ENCODE results near the gene SNX18.

The SNX18 gene

DNA sequence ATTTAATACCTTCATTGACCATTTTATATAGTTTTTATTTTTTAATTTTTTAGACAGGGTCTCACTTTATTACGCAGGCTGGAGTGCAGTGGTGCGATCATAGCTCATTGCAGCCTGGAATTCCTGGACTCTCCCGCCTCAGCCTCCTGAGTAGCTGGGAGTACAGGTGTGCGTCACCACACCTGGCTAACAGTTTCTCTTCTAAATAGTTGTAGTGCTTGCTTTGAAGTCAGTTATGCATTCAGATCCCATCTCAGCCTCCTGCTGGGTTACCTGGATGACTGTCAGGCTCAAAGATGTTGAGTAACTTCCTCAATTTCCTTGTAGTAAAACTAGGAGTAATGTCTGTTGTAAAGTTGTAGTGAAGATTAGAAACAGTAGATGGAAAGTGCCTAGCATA is 21.4 kb downstream of the SNX18 start:
- DNase-seq (ENCODE audit: low read depth) = no peak
- no peak overlapping the region for H3K4me3 ChIP-seq (ENCODE audit: low read length)
- TF ChIP-seq, protein P1, sequence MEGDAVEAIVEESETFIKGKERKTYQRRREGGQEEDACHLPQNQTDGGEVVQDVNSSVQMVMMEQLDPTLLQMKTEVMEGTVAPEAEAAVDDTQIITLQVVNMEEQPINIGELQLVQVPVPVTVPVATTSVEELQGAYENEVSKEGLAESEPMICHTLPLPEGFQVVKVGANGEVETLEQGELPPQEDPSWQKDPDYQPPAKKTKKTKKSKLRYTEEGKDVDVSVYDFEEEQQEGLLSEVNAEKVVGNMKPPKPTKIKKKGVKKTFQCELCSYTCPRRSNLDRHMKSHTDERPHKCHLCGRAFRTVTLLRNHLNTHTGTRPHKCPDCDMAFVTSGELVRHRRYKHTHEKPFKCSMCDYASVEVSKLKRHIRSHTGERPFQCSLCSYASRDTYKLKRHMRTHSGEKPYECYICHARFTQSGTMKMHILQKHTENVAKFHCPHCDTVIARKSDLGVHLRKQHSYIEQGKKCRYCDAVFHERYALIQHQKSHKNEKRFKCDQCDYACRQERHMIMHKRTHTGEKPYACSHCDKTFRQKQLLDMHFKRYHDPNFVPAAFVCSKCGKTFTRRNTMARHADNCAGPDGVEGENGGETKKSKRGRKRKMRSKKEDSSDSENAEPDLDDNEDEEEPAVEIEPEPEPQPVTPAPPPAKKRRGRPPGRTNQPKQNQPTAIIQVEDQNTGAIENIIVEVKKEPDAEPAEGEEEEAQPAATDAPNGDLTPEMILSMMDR (conservative IDR thresholded peaks at IDR 0.05; ENCODE audit: low read length) = no peak

DNA sequence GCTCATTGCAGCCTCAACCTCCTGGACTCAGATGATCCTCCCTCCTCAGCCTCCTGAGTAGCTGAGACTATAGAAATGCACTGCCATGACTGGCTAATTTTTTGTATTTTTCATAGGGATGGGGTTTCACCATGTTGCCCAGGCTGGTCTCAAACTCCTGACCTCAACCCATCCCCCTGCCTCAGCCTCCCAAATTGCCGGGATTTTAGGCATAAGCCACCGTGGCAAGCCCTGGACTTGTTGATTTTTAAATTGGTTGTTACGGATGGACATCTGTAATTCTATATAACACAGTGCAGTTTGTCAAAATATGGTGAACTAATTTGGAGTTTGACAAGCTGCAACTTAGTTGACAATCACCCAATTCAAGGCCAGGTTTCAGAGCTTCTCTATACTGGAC is 22.7 kb downstream of the SNX18 start:
- TF ChIP-seq, protein P1 (conservative IDR thresholded peaks at IDR 0.05; ENCODE audit: low read length) = no peak
- no peak overlapping the region for H3K4me3 ChIP-seq (ENCODE audit: low read length)
- DNase-seq (ENCODE audit: low read depth) = no peak

DNA sequence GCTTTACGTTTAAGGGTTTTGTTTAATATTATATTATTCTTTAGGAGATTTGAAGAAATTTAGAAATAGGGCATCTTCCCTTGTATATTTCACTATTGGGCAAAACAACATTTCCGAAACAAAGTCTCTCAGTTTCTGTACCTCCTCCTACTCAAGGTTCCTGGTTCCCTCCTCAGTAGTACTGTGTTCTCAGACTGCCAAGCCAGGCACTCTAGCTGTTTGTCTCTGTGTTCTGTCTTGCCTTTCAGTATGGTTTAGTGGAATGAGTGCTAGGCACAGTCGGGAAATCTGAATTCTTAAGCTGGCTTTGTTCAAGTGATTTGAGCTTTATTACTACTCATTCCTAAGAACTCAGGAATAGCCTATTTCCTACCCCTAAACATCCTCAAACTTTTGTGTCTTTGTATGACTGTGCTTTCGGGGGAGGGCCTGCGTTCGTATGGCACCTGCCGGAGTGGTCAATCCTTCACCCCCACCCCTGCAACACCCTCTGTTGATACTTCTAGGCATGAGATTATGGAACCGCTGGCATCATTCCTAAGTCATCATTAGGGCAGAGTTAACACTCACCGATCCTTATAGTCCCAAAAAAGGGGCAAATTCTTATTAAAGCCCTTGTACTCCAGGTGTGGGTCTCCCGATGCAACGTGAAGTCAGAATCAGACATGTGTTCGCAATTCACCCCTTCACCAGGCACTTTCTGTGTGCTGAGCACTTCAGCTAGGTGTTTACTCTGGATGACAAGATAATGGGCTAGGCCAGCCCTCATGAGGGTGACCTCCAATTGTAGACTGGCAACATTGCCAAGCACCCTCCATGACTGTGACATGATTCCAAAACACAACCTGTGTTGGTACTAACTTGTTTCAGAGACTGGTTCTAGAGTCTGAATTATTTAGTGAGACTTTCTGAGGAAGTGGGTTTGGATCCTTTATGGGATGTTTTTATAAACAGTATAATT is 24.5 kb downstream of the SNX18 start:
- H3K4me3 ChIP-seq (ENCODE audit: low read length) = no peak overlapping the region
- TF ChIP-seq, protein P1 (conservative IDR thresholded peaks at IDR 0.05; ENCODE audit: low read length) = no peak
- DNase-seq (ENCODE audit: low read depth) = no peak

DNA sequence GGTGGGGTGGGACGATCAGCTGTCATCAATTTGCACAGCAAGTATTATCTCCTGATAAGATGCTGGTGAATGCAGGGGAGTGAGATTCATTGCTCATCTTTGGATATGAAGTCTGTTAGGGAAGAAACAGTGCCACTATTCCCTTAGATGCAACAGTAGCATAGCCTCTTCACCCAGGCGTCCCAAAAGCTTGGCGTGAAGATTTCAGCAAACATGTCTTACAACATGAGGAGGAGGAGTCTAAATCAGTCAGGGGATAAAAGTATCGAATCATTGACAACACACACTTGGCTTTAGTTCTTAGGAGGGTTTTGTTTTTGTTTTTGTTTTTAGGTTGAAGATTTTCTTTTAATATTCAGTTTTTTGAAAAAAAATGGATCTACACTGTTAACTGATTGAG is 26.5 kb downstream of the SNX18 start:
- no peak overlapping the region for H3K4me3 ChIP-seq (ENCODE audit: low read length)
- no peak for DNase-seq (ENCODE audit: low read depth)
- TF ChIP-seq, protein P1 (conservative IDR thresholded peaks at IDR 0.05; ENCODE audit: low read length) = no peak

DNA sequence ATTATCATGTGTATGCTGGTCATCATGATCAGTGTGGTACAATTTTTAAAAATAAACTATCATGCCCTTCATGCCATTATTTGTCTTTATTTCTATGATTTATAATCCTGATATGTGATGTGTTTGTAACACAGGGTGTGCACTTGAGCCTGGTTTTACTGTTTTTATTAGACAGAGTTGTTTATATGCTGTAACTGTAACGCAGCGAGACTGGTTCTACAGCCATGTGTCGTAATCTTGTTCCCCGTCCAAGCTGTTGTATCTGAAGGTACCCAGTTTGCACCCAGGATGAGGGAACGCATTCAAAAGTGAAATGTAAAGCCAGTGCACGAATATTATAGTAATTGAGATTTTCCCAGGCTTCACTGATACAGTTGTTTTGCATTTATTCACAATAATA is 28.2 kb downstream of the SNX18 start:
- TF ChIP-seq, protein P1 (conservative IDR thresholded peaks at IDR 0.05; ENCODE audit: low read length) = no peak
- H3K4me3 ChIP-seq (ENCODE audit: low read length) = no peak overlapping the region

DNA sequence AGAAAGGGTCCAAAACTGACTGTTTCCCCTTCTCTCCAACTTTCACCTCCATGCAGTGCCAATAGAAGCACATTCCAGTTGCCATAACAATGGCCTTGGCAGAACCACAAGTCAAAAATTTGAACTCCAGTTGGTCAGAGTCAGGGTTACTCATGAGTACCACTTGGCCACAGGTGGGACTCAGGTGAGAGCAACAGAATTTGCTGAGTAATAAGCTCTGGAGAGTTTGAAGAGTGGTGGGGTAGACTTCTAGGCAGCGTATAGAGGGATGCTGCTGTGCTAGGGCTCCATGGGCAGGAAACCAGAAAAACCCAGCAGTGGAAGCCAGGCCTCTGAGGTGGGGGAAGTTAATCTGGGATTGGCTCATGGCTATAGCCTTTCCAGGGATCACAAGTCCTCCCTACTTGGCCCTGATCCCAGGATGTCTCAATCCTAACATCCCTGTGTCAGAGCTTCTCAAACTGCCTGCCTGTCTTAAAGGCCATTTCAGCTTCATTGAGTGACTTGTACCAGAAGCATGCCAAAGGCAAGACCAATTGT is 30.2 kb downstream of the SNX18 start:
- no peak overlapping the region for H3K4me3 ChIP-seq (ENCODE audit: low read length)
- peak; percentile 87 for DNase-seq (ENCODE audit: low read depth)
- TF ChIP-seq, protein P1 (conservative IDR thresholded peaks at IDR 0.05; ENCODE audit: low read length) = no peak

More for the DNA sequence above, 28.2 kb downstream of the SNX18 start:
- no peak for DNase-seq (ENCODE audit: low read depth)

DNA sequence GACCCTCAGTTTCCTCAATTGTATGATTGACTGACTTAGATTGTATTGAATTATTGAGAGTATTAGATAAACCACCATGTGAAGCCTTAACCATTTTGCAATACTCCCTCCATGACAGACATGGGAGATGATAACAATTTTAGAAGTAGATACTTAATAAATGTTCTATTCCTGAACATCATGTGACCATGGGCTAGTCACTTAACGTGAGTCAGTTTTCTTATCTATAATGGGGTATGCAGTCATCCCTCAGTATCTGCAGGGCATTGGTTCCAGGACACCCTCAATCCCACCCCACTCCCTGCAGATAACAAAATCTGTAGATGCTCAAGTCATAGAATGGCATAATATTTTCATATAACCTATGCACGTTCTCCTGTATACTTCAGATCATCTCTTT is 31.0 kb downstream of the SNX18 start:
- TF ChIP-seq, protein P1 (conservative IDR thresholded peaks at IDR 0.05; ENCODE audit: low read length) = no peak
- no peak overlapping the region for H3K4me3 ChIP-seq (ENCODE audit: low read length)
- no peak for DNase-seq (ENCODE audit: low read depth)

All from AG10803 (cell line).